Measurements from ENCODE around the gene LYZL4.

The LYZL4 gene

DNA sequence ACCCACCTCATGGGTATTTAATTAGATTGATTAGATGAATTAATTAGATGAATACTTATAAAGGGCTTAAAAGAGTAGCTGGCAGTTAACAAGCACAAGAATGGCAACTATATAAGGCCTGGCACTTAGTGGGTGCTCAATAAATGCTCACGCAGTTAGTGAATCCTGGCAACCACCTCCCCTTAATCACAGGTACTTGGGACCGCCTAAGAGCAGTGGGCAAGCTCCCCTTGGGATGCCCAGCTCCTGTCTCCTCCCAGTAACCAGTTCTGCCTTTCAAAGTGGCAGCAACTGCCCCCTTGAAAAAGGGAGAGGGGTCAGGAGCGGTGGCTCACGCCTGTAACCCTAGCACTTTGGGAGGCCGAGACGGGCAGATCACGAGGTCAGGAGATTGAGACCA, 4.6 kb downstream of the LYZL4 start:
- no peak for ATAC-seq
- TF ChIP-seq ZC3H10 (CRISPR knock-in tag; IDR thresholded peaks at IDR 0.05): no peak
- no peak for TF ChIP-seq ZFP3 (CRISPR knock-in tag; IDR thresholded peaks at IDR 0.05)
- TF ChIP-seq ZNF565 (CRISPR knock-in tag; conservative IDR thresholded peaks at IDR 0.05; ENCODE audit: low read depth): no peak
- no peak for TF ChIP-seq GLIS3 (CRISPR knock-in tag; IDR thresholded peaks at IDR 0.05)
- no peak for TF ChIP-seq ESRRG (CRISPR knock-in tag; IDR thresholded peaks at IDR 0.05)
- TF ChIP-seq BACH2 (CRISPR knock-in tag; IDR thresholded peaks at IDR 0.05; ENCODE audit: borderline replicate concordance): no peak

DNA sequence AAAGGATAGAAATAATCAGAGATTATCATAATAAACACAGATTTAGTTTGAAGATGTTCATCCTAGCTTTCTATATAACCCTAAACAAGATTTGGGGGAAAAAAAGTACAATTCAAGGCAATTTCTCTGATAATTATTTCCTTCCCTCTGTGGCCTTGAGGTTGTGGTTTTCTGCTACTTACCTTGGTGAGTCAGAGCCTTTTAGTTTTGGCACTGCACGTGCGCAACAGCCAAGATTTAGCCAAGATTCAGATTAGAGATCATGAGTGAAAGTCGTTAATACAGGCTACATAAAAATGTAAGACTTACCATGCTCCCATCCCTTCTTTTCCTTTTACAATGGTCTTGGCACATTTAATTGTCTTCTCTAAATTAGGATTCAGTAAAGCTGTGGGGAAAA, 6.7 kb downstream of the LYZL4 start:
- ATAC-seq: no peak
- TF ChIP-seq SNAI2 (CRISPR knock-in tag; IDR thresholded peaks at IDR 0.05): no peak

GRCh38 chr3:42402394-42403096, 7.9 kb downstream of the LYZL4 start:
- no peak for ATAC-seq
- no peak for TF ChIP-seq SNAI2 (CRISPR knock-in tag; IDR thresholded peaks at IDR 0.05)
- no peak for TF ChIP-seq ISL1 (CRISPR knock-in tag; IDR thresholded peaks at IDR 0.05)
- TF ChIP-seq OSR1 (CRISPR knock-in tag; IDR thresholded peaks at IDR 0.05): no peak
- no peak for TF ChIP-seq POU6F1 (CRISPR knock-in tag; IDR thresholded peaks at IDR 0.05; ENCODE audit: borderline replicate concordance, low read depth)
- TF ChIP-seq ESRRG (CRISPR knock-in tag; IDR thresholded peaks at IDR 0.05): no peak
- TF ChIP-seq CREB5 (CRISPR knock-in tag; IDR thresholded peaks at IDR 0.05; ENCODE audit: low read depth): no peak
- no peak for TF ChIP-seq ZFP30 (CRISPR knock-in tag; IDR thresholded peaks at IDR 0.05)
- no peak for TF ChIP-seq ZNF70 (CRISPR knock-in tag; IDR thresholded peaks at IDR 0.05)
- no peak for TF ChIP-seq PPARA (CRISPR knock-in tag; IDR thresholded peaks at IDR 0.05; ENCODE audit: borderline replicate concordance)
- no peak for TF ChIP-seq BACH2 (CRISPR knock-in tag; IDR thresholded peaks at IDR 0.05; ENCODE audit: borderline replicate concordance)
- TF ChIP-seq TOX (CRISPR knock-in tag; IDR thresholded peaks at IDR 0.05; ENCODE audit: borderline replicate concordance): no peak
- no peak for TF ChIP-seq CSRNP3 (CRISPR knock-in tag; IDR thresholded peaks at IDR 0.05)
- TF ChIP-seq, protein P1, sequence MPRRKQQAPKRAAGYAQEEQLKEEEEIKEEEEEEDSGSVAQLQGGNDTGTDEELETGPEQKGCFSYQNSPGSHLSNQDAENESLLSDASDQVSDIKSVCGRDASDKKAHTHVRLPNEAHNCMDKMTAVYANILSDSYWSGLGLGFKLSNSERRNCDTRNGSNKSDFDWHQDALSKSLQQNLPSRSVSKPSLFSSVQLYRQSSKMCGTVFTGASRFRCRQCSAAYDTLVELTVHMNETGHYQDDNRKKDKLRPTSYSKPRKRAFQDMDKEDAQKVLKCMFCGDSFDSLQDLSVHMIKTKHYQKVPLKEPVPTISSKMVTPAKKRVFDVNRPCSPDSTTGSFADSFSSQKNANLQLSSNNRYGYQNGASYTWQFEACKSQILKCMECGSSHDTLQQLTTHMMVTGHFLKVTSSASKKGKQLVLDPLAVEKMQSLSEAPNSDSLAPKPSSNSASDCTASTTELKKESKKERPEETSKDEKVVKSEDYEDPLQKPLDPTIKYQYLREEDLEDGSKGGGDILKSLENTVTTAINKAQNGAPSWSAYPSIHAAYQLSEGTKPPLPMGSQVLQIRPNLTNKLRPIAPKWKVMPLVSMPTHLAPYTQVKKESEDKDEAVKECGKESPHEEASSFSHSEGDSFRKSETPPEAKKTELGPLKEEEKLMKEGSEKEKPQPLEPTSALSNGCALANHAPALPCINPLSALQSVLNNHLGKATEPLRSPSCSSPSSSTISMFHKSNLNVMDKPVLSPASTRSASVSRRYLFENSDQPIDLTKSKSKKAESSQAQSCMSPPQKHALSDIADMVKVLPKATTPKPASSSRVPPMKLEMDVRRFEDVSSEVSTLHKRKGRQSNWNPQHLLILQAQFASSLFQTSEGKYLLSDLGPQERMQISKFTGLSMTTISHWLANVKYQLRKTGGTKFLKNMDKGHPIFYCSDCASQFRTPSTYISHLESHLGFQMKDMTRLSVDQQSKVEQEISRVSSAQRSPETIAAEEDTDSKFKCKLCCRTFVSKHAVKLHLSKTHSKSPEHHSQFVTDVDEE (CRISPR knock-in tag; IDR thresholded peaks at IDR 0.05): no peak
- no peak for TF ChIP-seq ZNF8 (CRISPR knock-in tag; IDR thresholded peaks at IDR 0.05)
- TF ChIP-seq ARNTL (CRISPR knock-in tag; IDR thresholded peaks at IDR 0.05; ENCODE audit: borderline replicate concordance, low read depth): no peak
- TF ChIP-seq, protein P2, sequence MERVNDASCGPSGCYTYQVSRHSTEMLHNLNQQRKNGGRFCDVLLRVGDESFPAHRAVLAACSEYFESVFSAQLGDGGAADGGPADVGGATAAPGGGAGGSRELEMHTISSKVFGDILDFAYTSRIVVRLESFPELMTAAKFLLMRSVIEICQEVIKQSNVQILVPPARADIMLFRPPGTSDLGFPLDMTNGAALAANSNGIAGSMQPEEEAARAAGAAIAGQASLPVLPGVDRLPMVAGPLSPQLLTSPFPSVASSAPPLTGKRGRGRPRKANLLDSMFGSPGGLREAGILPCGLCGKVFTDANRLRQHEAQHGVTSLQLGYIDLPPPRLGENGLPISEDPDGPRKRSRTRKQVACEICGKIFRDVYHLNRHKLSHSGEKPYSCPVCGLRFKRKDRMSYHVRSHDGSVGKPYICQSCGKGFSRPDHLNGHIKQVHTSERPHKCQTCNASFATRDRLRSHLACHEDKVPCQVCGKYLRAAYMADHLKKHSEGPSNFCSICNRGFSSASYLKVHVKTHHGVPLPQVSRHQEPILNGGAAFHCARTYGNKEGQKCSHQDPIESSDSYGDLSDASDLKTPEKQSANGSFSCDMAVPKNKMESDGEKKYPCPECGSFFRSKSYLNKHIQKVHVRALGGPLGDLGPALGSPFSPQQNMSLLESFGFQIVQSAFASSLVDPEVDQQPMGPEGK (CRISPR knock-in tag; IDR thresholded peaks at IDR 0.05; ENCODE audit: borderline replicate concordance): no peak
- no peak for TF ChIP-seq TCF4 (CRISPR knock-in tag; IDR thresholded peaks at IDR 0.05; ENCODE audit: borderline replicate concordance)
- no peak for TF ChIP-seq CSDC2 (CRISPR knock-in tag; IDR thresholded peaks at IDR 0.05)
- no peak for TF ChIP-seq GLIS3 (CRISPR knock-in tag; IDR thresholded peaks at IDR 0.05)
- no peak for TF ChIP-seq ZFP3 (CRISPR knock-in tag; IDR thresholded peaks at IDR 0.05)
